ENCODE measurements around the gene RGS11. TPM values are rescaled to one million over a fixed set of nuclear protein-coding genes. Genes with fewer than 3 reads are reported as not detected.

The RGS11 gene
- total RNA-seq (5.9 TPM), polyA plus RNA-seq (ENCODE audit: insufficient read depth, low read depth, low replicate concordance) (2.5 TPM)
- long read RNA-seq, donor 1: 0 reads
- long read RNA-seq, donor 2: 0 reads
- long read RNA-seq, donor 3: 0 reads
- long read RNA-seq, donor 4, partial matches to known transcripts: 0 of 8 reads
- long read RNA-seq, donor 4, other reads (novel, unspliced or antisense): 8 of 8 reads
- long read RNA-seq, donor 5: 0 reads
- long read RNA-seq, donor 6: 0 reads
- long read RNA-seq, donor 7, partial matches to known transcripts: 1 of 7 reads
- long read RNA-seq, donor 7, other reads (novel, unspliced or antisense): 6 of 7 reads
- long read RNA-seq, donor 8: 0 reads
- long read RNA-seq, donor 9: 0 reads
- long read RNA-seq, donor 10: 0 reads

- Histone ChIP-seq H3K4me1 (ENCODE audit: control insufficient read depth in 2 of 3, insufficient read depth in 2 of 3, low read depth in 1 of 3, low read length in 3 of 3) (no peaks in the 10 kb centered on the region), H3K36me3 (ENCODE audit: control insufficient read depth in 2 of 3, insufficient read depth in 3 of 3, low read length in 3 of 3) (no peaks in the 10 kb centered on the region), H3K9ac (ENCODE audit: low read length in 3 of 3) (no peak within 1 kb of the TSS), H3K4me3 (ENCODE audit: low read length in 3 of 3) (no peak within 1 kb of the TSS), H3K27ac (ENCODE audit: low read depth in 2 of 2, low read length in 2 of 2) (no peak within 1 kb of the TSS), H3K9me3 (ENCODE audit: control insufficient read depth in 2 of 3, insufficient read depth in 1 of 3, low read length in 3 of 3) (no peaks in the 10 kb centered on the region), H3K27me3 (ENCODE audit: control insufficient read depth, insufficient read depth, low read length) (no peaks in the 10 kb centered on the region)
- intact Hi-C loops (cut with DNase I): no loop called here
- no peak for FAIRE-seq
- no peak for TF ChIP-seq CTCF (IDR thresholded peaks at IDR 0.05; ENCODE audit: borderline replicate concordance, extremely low read depth, insufficient read depth)
- DNase-seq: peak in 1 of 5 donors; percentile 59
Measured at GRCh38 chr16:275786-276232, at the start of gene RGS11. Gene RGS11 (minus strand): TSS chr16:275944. CDS start chr16:275911, 33 bp downstream.

- DNase-seq (peak in 4 of 5 donors; percentile 56 to 71 (median 64)), FAIRE-seq (no peak)
- Histone ChIP-seq H3K4me1 (ENCODE audit: control insufficient read depth in 2 of 3, insufficient read depth in 2 of 3, low read depth in 1 of 3, low read length in 3 of 3) (peaks cover 0 to 8% (median 5%) of the 10 kb centered on the region in 3 donors), H3K27ac (ENCODE audit: low read depth in 2 of 2, low read length in 2 of 2) (no peak overlapping the region), H3K9me3 (ENCODE audit: control insufficient read depth in 2 of 3, insufficient read depth in 1 of 3, low read length in 3 of 3) (no peaks in the 10 kb centered on the region), H3K27me3 (ENCODE audit: control insufficient read depth, insufficient read depth, low read length) (no peaks in the 10 kb centered on the region), H3K36me3 (ENCODE audit: control insufficient read depth in 2 of 3, insufficient read depth in 3 of 3, low read length in 3 of 3) (no peaks in the 10 kb centered on the region), H3K9ac (ENCODE audit: low read length in 3 of 3) (no peak overlapping the region), H3K4me3 (ENCODE audit: low read length in 3 of 3) (no peak overlapping the region)
- intact Hi-C loops (cut with DNase I): no loop called here
- TF ChIP-seq CTCF (IDR thresholded peaks at IDR 0.05; ENCODE audit: borderline replicate concordance, extremely low read depth, insufficient read depth): no peak
Measured at GRCh38 chr16:324451-325334, 48.9 kb upstream of the RGS11 start.

- H3K4me1 ChIP-seq (ENCODE audit: control insufficient read depth in 2 of 3, insufficient read depth in 2 of 3, low read depth in 1 of 3, low read length in 3 of 3): peaks cover 0 to 8% (median 5%) of the 10 kb centered on the region in 3 donors
- H3K9me3 ChIP-seq (ENCODE audit: control insufficient read depth in 2 of 3, insufficient read depth in 1 of 3, low read length in 3 of 3): no peaks in the 10 kb centered on the region
- TF ChIP-seq CTCF (IDR thresholded peaks at IDR 0.05; ENCODE audit: borderline replicate concordance, extremely low read depth, insufficient read depth): no peak
- no peak overlapping the region for H3K4me3 ChIP-seq (ENCODE audit: low read length in 3 of 3)
- peaks cover 0 to 1% (median 0%) of the 10 kb centered on the region in 3 donors for H3K36me3 ChIP-seq (ENCODE audit: control insufficient read depth in 2 of 3, insufficient read depth in 3 of 3, low read length in 3 of 3)
- no peak overlapping the region for H3K9ac ChIP-seq (ENCODE audit: low read length in 3 of 3)
- DNase-seq (no peak), FAIRE-seq (no peak)
- intact Hi-C loops (cut with DNase I): no loop called here
- no peak overlapping the region for H3K27ac ChIP-seq (ENCODE audit: low read depth in 2 of 2, low read length in 2 of 2)
- H3K27me3 ChIP-seq (ENCODE audit: control insufficient read depth, insufficient read depth, low read length): no peaks in the 10 kb centered on the region
Measured at GRCh38 chr16:324201-324450, 48.4 kb upstream of the RGS11 start.
